ENCODE results near the gene CDC25B. TPM values are rescaled to one million over a fixed set of nuclear protein-coding genes. Genes with fewer than 3 reads are reported as not detected.

The CDC25B gene
- total and polyA plus RNA-seq, 2 of the 13 experiments (the other 11 are each of a cell fraction or from before 2014, with no cell fraction given): 14.5 to 19.4 TPM

DNA sequence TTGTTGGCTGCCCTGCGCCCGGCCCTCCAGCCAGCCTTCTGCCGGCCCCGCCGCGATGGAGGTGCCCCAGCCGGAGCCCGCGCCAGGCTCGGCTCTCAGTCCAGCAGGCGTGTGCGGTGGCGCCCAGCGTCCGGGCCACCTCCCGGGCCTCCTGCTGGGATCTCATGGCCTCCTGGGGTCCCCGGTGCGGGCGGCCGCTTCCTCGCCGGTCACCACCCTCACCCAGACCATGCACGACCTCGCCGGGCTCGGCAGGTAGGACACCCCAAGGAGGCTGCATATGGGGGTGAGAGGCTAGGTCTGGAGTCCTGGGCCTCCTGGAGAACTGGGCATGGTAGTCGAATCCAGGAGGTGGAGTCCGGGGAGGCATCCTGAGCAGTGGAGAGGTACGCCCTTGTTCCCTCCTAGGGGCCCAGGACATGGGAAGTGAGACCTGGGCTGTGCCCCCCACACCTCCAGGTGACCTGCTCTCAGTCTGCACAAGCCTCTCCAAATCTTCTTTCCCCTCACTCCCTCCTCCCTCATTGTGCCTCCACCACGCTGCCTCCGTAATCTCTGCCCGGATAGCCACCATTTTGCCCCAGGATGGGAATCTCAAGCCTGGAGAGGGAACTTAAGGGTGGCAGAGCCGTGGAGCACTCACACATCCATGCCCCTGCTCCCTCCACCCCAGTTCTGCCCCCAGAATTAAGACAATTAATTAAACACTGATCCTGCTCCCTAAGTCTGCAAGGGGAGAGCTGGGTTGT is 541 bp downstream of the CDC25B start (continued):
- TF ChIP-seq NRL (CRISPR knock-in tag; IDR thresholded peaks at IDR 0.05; ENCODE audit: borderline replicate concordance) (no peak; the same call in 1 of the 2 replicates), GABPA (IDR thresholded peaks at IDR 0.05; ENCODE audit: low read depth, low read length) (no peak), GABPA (CRISPR knock-in tag; IDR thresholded peaks at IDR 0.05; ENCODE audit: low read depth) (no peak), ZNF30 (CRISPR knock-in tag; IDR thresholded peaks at IDR 0.05) (no peak), KLF11 (CRISPR knock-in tag; IDR thresholded peaks at IDR 0.05) (no peak), ZFY (CRISPR knock-in tag; IDR thresholded peaks at IDR 0.05) (0 out of 2 replicates have a peak, but pooled peaks have one; percentile 2), ZNF564 (CRISPR knock-in tag; IDR thresholded peaks at IDR 0.05) (peak; percentile 71; the same call in 1 of the 2 replicates), RBM39 (IDR thresholded peaks at IDR 0.05; ENCODE audit: low read depth, low read length, poor library complexity, severe bottlenecking) (peak; percentile 7), ZNF292 (CRISPR knock-in tag; IDR thresholded peaks at IDR 0.05; ENCODE audit: borderline replicate concordance, low read depth) (no peak), ZNF552 (CRISPR knock-in tag; IDR thresholded peaks at IDR 0.05; ENCODE audit: borderline replicate concordance) (no peak), SETDB1 (CRISPR knock-in tag; IDR thresholded peaks at IDR 0.05; ENCODE audit: borderline replicate concordance) (no peak), GATA4 (IDR thresholded peaks at IDR 0.05; ENCODE audit: borderline replicate concordance, low read depth) (no peak), PCBP2 (optimal IDR thresholded peaks at IDR 0.05; ENCODE audit: low read depth, low read length, poor library complexity, severe bottlenecking) (no peak), ZNF773 (CRISPR knock-in tag; IDR thresholded peaks at IDR 0.05; ENCODE audit: borderline replicate concordance) (no peak), ZNF781 (CRISPR knock-in tag; IDR thresholded peaks at IDR 0.05; ENCODE audit: borderline replicate concordance, not compliant biosample characterization) (peak; percentile 45), NFYB (CRISPR knock-in tag; IDR thresholded peaks at IDR 0.05) (no peak), MTF2 (CRISPR knock-in tag; IDR thresholded peaks at IDR 0.05; ENCODE audit: borderline replicate concordance) (no peak), ZNF121 (CRISPR knock-in tag; IDR thresholded peaks at IDR 0.05) (peak; percentile 88)
- TF ChIP-seq, protein P1, sequence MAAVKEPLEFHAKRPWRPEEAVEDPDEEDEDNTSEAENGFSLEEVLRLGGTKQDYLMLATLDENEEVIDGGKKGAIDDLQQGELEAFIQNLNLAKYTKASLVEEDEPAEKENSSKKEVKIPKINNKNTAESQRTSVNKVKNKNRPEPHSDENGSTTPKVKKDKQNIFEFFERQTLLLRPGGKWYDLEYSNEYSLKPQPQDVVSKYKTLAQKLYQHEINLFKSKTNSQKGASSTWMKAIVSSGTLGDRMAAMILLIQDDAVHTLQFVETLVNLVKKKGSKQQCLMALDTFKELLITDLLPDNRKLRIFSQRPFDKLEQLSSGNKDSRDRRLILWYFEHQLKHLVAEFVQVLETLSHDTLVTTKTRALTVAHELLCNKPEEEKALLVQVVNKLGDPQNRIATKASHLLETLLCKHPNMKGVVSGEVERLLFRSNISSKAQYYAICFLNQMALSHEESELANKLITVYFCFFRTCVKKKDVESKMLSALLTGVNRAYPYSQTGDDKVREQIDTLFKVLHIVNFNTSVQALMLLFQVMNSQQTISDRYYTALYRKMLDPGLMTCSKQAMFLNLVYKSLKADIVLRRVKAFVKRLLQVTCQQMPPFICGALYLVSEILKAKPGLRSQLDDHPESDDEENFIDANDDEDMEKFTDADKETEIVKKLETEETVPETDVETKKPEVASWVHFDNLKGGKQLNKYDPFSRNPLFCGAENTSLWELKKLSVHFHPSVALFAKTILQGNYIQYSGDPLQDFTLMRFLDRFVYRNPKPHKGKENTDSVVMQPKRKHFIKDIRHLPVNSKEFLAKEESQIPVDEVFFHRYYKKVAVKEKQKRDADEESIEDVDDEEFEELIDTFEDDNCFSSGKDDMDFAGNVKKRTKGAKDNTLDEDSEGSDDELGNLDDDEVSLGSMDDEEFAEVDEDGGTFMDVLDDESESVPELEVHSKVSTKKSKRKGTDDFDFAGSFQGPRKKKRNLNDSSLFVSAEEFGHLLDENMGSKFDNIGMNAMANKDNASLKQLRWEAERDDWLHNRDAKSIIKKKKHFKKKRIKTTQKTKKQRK (IDR thresholded peaks at IDR 0.05; ENCODE audit: low read length): no peak
- TF ChIP-seq, protein P2, sequence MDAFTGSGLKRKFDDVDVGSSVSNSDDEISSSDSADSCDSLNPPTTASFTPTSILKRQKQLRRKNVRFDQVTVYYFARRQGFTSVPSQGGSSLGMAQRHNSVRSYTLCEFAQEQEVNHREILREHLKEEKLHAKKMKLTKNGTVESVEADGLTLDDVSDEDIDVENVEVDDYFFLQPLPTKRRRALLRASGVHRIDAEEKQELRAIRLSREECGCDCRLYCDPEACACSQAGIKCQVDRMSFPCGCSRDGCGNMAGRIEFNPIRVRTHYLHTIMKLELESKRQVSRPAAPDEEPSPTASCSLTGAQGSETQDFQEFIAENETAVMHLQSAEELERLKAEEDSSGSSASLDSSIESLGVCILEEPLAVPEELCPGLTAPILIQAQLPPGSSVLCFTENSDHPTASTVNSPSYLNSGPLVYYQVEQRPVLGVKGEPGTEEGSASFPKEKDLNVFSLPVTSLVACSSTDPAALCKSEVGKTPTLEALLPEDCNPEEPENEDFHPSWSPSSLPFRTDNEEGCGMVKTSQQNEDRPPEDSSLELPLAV (CRISPR knock-in tag; conservative IDR thresholded peaks at IDR 0.05; ENCODE audit: low read depth): no peak
- TF ChIP-seq, protein P3, sequence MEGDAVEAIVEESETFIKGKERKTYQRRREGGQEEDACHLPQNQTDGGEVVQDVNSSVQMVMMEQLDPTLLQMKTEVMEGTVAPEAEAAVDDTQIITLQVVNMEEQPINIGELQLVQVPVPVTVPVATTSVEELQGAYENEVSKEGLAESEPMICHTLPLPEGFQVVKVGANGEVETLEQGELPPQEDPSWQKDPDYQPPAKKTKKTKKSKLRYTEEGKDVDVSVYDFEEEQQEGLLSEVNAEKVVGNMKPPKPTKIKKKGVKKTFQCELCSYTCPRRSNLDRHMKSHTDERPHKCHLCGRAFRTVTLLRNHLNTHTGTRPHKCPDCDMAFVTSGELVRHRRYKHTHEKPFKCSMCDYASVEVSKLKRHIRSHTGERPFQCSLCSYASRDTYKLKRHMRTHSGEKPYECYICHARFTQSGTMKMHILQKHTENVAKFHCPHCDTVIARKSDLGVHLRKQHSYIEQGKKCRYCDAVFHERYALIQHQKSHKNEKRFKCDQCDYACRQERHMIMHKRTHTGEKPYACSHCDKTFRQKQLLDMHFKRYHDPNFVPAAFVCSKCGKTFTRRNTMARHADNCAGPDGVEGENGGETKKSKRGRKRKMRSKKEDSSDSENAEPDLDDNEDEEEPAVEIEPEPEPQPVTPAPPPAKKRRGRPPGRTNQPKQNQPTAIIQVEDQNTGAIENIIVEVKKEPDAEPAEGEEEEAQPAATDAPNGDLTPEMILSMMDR (CRISPR knock-in tag; IDR thresholded peaks at IDR 0.05): no peak

Data from HepG2 (cell line).